Coronary artery (tissue), 2 donors: ENCODE measurements around the gene CLIP1.
"Not testable (repeated sequence)": the region's sequence is repeated elsewhere in the genome, so short reads cannot be mapped to it uniquely, and the experiment has no call there.

ENCODE experiments used
- DNase-seq: peaks from one replicate; pipeline ENCODE4 v3.0.0-alpha.2; 2017; ENCODE audit warnings: low spot score
- H3K27ac ChIP-seq, 2 donors: fragments of 200-600 bp; sonication (generic); one replicate each; pipeline ENCODE4 v1.5.1; 2016 to 2019
- H3K4me3 ChIP-seq: fragments of 200-600 bp; sonication (generic); 2 replicates; pipeline ENCODE4 v1.5.1; 2016; ENCODE audit warnings: mild to moderate bottlenecking, moderate library complexity
- TF ChIP-seq, protein P1 (sequence below): fragments of 200-600 bp; sonication (generic); IDR thresholded peaks from one replicate; pipeline ENCODE4 v1.5.1; 2019; ENCODE audit warnings: antibody characterized with exemption

The CLIP1 gene

DNA sequence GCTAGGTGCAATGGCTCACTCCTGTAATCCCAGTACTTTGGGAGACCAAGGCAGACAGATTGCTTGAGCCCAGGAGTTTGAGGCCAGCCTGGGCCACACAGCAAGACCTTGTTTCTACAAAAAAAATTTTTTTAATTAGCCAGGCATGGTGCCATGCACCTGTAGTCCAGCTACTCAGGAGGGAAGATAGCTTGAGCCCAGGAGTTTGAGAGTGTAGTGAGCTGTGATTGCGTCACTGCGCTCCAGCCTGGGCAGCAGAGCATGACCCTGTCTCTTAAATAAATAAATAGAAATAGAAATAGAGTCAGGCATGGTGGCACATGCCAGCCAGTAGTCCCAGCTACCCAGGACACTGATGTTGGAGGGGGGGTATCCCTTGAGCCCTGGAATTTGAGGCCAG lies 36.7 kb upstream of the CLIP1 start:
- TF ChIP-seq, protein P1, sequence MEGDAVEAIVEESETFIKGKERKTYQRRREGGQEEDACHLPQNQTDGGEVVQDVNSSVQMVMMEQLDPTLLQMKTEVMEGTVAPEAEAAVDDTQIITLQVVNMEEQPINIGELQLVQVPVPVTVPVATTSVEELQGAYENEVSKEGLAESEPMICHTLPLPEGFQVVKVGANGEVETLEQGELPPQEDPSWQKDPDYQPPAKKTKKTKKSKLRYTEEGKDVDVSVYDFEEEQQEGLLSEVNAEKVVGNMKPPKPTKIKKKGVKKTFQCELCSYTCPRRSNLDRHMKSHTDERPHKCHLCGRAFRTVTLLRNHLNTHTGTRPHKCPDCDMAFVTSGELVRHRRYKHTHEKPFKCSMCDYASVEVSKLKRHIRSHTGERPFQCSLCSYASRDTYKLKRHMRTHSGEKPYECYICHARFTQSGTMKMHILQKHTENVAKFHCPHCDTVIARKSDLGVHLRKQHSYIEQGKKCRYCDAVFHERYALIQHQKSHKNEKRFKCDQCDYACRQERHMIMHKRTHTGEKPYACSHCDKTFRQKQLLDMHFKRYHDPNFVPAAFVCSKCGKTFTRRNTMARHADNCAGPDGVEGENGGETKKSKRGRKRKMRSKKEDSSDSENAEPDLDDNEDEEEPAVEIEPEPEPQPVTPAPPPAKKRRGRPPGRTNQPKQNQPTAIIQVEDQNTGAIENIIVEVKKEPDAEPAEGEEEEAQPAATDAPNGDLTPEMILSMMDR: no peak
- peak overlapping the region; percentile 10 to 71 for H3K27ac ChIP-seq
- DNase-seq: no peak
- no peak overlapping the region for H3K4me3 ChIP-seq

DNA sequence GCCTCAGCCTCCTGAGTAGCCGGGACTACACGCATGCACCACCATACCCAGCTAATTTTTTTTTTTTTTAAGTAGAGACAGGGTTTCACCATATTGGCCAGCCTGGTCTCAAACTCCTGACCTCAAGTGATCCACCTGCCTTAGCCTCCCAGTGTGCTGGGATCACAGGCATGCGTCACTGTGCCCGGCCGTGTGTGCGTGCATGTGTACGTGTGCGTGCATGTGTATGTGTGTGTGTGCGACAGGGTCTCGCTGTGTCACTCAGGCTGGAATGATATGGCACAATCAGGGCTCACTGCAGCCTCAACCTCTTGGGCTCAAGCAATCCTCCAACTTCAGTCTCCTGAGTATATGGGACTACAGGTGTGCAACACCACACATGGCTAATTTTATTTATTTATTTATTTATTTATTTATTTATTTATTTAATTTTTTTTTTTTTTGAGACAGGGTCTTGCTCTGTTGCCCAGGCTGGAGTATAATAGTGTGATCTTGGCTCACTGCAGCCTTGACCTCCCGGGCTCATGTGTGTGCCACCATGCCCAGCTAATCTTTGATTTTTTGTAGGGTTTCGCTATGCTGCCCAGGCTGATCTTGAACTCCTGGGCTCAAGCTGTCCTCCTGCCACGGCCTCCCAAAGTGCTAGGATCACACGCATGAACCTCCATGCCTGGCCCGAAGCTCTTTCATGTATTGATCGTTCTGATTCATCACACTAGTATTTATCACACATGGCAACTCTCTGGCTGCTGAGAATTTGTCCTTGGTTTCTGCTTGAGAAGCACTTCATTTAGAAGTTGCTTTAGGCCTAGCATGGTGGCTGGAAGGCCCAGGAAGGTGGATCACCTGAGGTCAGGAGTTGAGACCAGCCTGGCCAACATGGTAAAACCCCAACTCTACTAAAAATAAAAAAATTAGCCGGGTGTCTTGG lies 35.9 kb upstream of the CLIP1 start:
- DNase-seq: no peak
- TF ChIP-seq, protein P1: no peak
- peak overlapping the region in 1 of 2 donors; percentile 10 for H3K27ac ChIP-seq
- no peak overlapping the region for H3K4me3 ChIP-seq

DNA sequence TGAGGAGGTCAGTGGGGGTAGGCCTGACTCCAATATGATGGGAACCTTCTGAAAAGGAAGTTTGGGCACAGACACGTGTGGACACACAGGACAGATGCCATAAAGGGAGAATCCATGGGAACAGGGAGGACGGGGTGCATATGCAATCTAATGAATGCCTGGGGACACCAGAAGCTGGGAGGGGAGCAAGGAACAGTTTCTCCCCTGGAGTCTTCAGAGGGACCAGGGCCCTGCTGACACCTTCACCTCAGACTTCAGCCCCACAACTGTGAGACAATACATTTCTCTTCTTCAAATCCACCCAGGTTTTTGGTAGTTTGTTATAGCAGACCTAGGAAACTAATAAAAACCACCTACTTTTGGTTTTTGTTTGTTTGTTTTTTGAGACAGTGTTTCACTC lies 35.2 kb upstream of the CLIP1 start:
- no peak overlapping the region for H3K27ac ChIP-seq
- no peak overlapping the region for H3K4me3 ChIP-seq
- TF ChIP-seq, protein P1: no peak
- no peak for DNase-seq

DNA sequence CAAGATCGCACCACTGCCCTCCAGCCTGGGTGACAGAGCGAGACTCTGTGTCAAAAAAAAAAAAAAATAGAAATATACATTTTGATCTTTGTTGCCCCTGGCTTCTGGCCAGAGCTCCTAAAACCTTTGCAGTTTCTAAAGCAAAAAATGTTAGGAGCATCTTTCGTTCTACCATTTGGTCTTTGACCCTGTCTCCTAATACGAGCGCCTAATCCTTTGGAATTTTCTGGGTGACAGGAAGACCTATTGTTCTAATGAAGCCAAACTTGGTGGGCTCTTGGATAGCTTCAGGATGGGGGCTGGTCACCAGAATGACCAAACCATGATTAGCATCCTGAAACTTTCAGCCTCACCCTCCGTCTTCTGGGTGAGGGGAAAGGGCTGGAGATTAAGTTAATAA lies 32.3 kb upstream of the CLIP1 start:
- no peak for DNase-seq
- peak overlapping the region in 1 of 2 donors; percentile 27 for H3K27ac ChIP-seq
- TF ChIP-seq, protein P1: no peak
- no peak overlapping the region for H3K4me3 ChIP-seq

DNA sequence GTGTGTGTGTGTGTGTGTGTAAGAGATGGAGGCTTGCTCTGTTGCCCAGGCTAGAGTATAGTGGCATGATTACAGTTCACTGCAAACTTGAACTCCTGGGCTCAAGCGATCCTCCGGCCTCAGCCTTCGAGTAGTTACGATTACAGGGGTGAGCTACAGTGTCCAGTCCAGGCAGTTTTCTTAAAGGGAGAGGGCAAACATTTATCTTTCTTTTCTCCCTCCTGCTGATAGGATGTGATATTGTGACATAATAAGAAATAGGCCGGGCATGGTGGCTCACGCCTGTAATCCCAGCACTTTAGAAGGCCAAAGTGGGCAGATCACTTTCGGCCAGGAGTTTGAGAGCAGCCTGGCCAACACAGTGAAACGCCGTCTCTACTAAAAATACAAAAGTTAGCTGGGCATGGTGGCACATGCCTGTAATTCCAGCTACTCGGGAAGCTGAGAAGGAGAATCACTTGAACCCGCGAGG lies 31.8 kb upstream of the CLIP1 start:
- H3K4me3 ChIP-seq: no peak overlapping the region
- TF ChIP-seq, protein P1: no peak
- peak overlapping the region in 1 of 2 donors; percentile 27 for H3K27ac ChIP-seq
- no peak for DNase-seq

DNA sequence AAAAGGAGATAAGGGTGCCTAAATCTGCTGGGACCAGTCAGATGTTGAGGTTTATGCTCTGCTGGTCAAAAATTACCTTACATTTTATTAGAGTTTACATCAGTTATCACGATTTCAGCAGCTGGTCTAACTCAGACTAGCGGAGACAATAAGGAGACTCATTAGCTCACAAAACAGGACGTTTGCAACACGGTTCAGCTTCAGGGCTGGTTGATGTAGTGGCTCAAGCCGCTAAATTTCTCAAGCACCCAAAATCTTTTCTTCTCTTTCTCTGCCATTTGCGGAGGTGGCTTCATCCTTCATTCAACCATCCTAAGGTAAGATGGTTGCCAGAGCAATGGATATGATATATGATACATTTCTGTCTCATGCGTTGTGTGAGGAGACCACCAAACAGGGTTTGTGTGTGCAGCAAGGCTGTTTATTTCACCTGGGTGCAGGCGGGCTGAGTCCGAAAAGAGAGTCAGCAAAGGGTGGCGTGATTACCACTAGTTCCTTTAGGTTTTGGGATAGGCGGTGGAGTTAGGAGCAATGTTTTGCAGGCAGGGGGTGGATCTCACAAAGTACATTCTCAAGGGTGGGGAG lies 30.3 kb upstream of the CLIP1 start:
- DNase-seq: no peak
- no peak overlapping the region for H3K4me3 ChIP-seq
- TF ChIP-seq, protein P1: no peak
- no peak overlapping the region for H3K27ac ChIP-seq

DNA sequence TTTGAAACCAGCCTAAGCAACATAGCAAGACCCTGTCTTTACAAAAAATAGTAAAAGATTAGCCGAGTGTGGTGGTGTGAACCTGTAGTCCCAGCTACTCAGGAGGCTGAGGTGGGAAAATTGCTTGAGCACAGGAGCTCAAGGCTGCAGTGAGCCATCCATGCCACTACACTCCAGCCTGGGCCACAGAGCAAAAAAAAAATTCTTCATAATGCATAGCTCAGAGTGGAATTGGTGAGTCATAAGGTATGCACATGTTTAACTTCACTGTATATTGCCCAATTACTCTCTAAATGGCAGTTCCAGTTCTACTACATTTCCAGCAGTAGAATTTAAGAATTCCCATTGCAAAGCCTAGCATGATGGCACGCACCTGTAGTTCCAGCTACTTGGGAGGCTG lies 26.8 kb upstream of the CLIP1 start:
- TF ChIP-seq, protein P1: no peak
- no peak overlapping the region for H3K27ac ChIP-seq
- no peak overlapping the region for H3K4me3 ChIP-seq
- no peak for DNase-seq

DNA sequence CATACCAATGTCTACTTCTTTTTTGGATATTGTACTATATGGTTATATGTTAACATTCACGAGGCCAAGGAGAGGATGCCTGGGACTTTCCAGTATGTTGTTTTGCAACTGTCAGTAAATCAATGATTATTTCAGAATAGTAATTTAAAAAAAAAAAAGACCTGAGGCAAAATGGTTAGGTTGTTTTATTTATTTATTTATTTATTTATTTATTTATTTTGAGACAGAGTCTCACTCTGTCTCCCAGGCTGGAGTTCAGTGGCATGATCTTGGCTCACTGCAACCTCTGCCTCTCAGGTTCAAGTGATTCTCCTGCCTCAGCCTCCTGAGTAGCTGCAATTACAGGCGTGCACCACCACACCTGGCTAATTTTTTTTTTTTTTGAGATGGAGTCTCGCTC lies 25.4 kb upstream of the CLIP1 start:
- not testable (repeated sequence) for DNase-seq, H3K4me3 ChIP-seq, H3K27ac ChIP-seq

DNA sequence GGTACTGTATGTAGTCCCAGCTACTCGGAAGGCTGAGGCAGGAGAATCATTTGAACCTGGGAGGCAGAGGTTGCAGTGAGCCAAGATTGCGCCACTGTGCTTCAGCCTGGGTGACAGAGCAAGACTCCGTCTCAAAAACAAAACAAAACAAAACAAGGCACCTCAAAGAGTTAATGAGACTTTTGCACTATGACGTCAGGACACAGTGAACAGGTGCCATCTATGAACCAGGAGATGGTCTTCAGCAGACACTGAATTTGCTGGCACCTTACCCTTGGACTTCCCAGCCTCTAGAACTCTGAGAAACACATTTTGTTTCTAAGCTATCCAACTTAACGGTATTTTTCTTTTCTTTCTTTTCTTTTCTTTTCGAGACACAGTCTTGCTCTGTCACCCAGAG lies 23.9 kb upstream of the CLIP1 start:
- not testable (repeated sequence) for DNase-seq, H3K4me3 ChIP-seq, H3K27ac ChIP-seq

DNA sequence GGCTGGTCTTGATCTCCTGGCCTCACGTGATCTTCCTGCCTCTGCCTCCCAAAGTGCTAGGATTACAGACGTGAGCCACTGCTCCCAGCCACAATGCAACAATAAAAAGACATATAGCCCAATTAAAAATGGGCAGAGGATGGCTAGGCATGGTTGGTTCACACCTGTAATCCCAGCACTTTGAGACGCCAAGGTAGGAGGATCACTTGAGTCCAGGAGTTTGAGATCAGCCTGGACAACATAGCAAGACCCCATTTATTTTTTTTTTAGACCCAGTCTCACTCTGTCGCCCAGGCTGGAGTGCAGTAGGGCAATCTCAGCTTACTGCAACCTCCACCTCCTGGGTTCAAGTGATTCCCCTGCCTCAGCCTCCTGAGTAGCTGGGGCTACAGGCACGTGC lies 21.6 kb upstream of the CLIP1 start:
- not testable (repeated sequence) for H3K27ac ChIP-seq, H3K4me3 ChIP-seq, DNase-seq
